ENCODE data around the gene SPAG6.

SPAG6 gene

GRCh38 chr10:22320591-22321155 is 24.6 kb upstream of the SPAG6 start, which contains the start of gene BMI1:
BMI1 (plus strand) TSS chr10:22321099; CDS start chr10:22326450, 5,351 bp downstream.
- Histone ChIP-seq H3K9ac (ENCODE audit: low read length) (peak within 1 kb of the TSS; percentile 85), H3F3A (ENCODE audit: insufficient read depth) (peaks cover 32% of the 10 kb centered on the region), H3K27me3 (ENCODE audit: low read length) (no peaks in the 10 kb centered on the region), H3K36me3 (ENCODE audit: low read length) (0 out of 2 replicates have a peak, but pooled peaks cover 15% of the 10 kb centered on the region), H3K9me3 (ENCODE audit: insufficient read depth, low read length) (no peaks in the 10 kb centered on the region), H3K4me3 (ENCODE audit: insufficient read depth, low read length, poor library complexity, severe bottlenecking) (peak within 1 kb of the TSS; percentile 85), H3K9me2 (replicated peaks; ENCODE audit: insufficient read depth, low read length) (no peaks in the 10 kb centered on the region), H4K20me1 (ENCODE audit: low read depth, low read length) (peaks cover 20% of the 10 kb centered on the region), H3K79me2 (ENCODE audit: insufficient read depth, low read length) (0 out of 2 replicates have a peak, but pooled peaks cover 4% of the 10 kb centered on the region), H3K4me2 (ENCODE audit: low read depth, low read length, poor library complexity, severe bottlenecking) (peak within 1 kb of the TSS; percentile 78), H3K27ac (ENCODE audit: low read depth, low read length) (no peak within 1 kb of the TSS), H2AFZ (ENCODE audit: low read depth, low read length, severe bottlenecking) (peak within 1 kb of the TSS; percentile 84)
- TF ChIP-seq EZH2phosphoT487 (conservative IDR thresholded peaks at IDR 0.05; ENCODE audit: low read length) (no peak), CTCF (IDR thresholded peaks at IDR 0.05; ENCODE audit: insufficient read depth, low read length, poor library complexity, severe bottlenecking) (no peak)

- Histone ChIP-seq H3K4me2 (ENCODE audit: low read depth, low read length, poor library complexity, severe bottlenecking) (peak overlapping the region; percentile 56), H2AFZ (ENCODE audit: low read depth, low read length, severe bottlenecking) (peak overlapping the region; percentile 84), H3F3A (ENCODE audit: insufficient read depth) (peaks cover 37% of the 10 kb centered on the region), H3K4me3 (ENCODE audit: insufficient read depth, low read length, poor library complexity, severe bottlenecking) (peak overlapping the region; percentile 82), H3K36me3 (ENCODE audit: low read length) (0 out of 2 replicates have a peak, but pooled peaks cover 15% of the 10 kb centered on the region), H3K27ac (ENCODE audit: low read depth, low read length) (no peak overlapping the region), H3K27me3 (ENCODE audit: low read length) (no peaks in the 10 kb centered on the region), H3K9me3 (ENCODE audit: insufficient read depth, low read length) (no peaks in the 10 kb centered on the region), H3K79me2 (ENCODE audit: insufficient read depth, low read length) (0 out of 2 replicates have a peak, but pooled peaks cover 4% of the 10 kb centered on the region), H4K20me1 (ENCODE audit: low read depth, low read length) (peaks cover 20% of the 10 kb centered on the region), H3K9me2 (replicated peaks; ENCODE audit: insufficient read depth, low read length) (no peaks in the 10 kb centered on the region), H3K9ac (ENCODE audit: low read length) (peak overlapping the region; percentile 85)
- TF ChIP-seq CTCF (IDR thresholded peaks at IDR 0.05; ENCODE audit: insufficient read depth, low read length, poor library complexity, severe bottlenecking) (no peak), EZH2phosphoT487 (conservative IDR thresholded peaks at IDR 0.05; ENCODE audit: low read length) (no peak)
Measured at GRCh38 chr10:22321156-22321923, 24.0 kb upstream of the SPAG6 start.

DNA sequence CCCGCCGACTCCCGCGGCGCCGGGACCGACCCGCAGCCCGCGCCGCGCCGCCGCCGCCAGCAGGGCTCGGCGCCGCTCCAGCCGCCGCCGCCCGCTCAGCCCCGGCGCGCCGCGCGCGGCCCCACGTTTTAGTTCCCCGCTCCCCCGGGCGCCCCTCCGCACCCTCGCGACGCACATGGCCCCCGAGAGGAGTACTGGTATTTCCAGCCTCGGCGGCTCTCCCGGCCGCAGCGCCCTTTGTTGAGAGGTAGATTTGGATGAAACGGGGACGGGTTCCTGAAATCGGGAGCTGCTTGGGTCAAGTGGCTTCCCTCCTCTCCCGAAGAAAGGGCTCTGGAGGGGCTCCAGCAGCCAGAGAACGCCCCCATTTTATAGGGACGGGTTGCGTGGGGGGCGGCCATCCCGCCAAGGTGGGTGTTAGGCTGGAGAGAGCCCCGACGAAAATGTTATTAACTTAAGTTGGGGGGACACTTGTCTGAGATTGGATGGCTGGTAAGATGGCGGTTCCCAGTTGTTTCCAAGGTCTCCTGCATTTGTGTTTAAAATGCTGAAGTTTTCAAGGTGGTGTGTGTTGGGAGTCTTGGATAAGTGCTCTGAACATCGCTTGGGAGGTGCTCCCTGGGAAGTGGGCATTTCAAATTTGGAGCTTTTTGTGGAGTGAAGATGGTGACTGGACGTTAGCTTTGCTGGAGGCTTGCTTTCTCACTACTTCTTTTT is 23.2 kb upstream of the SPAG6 start:
- peak overlapping the region; percentile 68 for H3K9ac ChIP-seq (ENCODE audit: low read length)
- 0 out of 2 replicates have a peak, but pooled peaks cover 21% of the 10 kb centered on the region for H3K36me3 ChIP-seq (ENCODE audit: low read length)
- peak overlapping the region; percentile 60 for H2AFZ ChIP-seq (ENCODE audit: low read depth, low read length, severe bottlenecking)
- H3K27ac ChIP-seq (ENCODE audit: low read depth, low read length), result no peak overlapping the region
- 0 out of 2 replicates have a peak, but pooled peaks cover 4% of the 10 kb centered on the region for H3K79me2 ChIP-seq (ENCODE audit: insufficient read depth, low read length)
- H3K27me3 ChIP-seq (ENCODE audit: low read length), result no peaks in the 10 kb centered on the region
- peaks cover 20% of the 10 kb centered on the region for H4K20me1 ChIP-seq (ENCODE audit: low read depth, low read length)
- H3F3A ChIP-seq (ENCODE audit: insufficient read depth), result peaks cover 38% of the 10 kb centered on the region
- H3K9me2 ChIP-seq (replicated peaks; ENCODE audit: insufficient read depth, low read length), result no peaks in the 10 kb centered on the region
- no peaks in the 10 kb centered on the region for H3K9me3 ChIP-seq (ENCODE audit: insufficient read depth, low read length)
- peak overlapping the region; percentile 85 for H3K4me3 ChIP-seq (ENCODE audit: insufficient read depth, low read length, poor library complexity, severe bottlenecking)
- TF ChIP-seq CTCF (IDR thresholded peaks at IDR 0.05; ENCODE audit: insufficient read depth, low read length, poor library complexity, severe bottlenecking), result no peak
- TF ChIP-seq EZH2phosphoT487 (conservative IDR thresholded peaks at IDR 0.05; ENCODE audit: low read length), result peak; percentile 100
- peak overlapping the region; percentile 78 for H3K4me2 ChIP-seq (ENCODE audit: low read depth, low read length, poor library complexity, severe bottlenecking)

Measured in SU-DHL-6 (cell line).